Measurements from ENCODE around the gene RFPL4AL1. TPM values are rescaled to one million over a fixed set of nuclear protein-coding genes. Genes with fewer than 3 reads are reported as not detected.
"Not testable (repeated sequence)": the region's sequence is repeated elsewhere in the genome, so short reads cannot be mapped to it uniquely, and the experiment has no call there.

Gene RFPL4AL1
- not detected for total RNA-seq

GRCh38 chr19:55768818-55769217 is at the start of gene RFPL4AL1:
RFPL4AL1 (plus strand) TSS chr19:55769118; CDS start chr19:55771805, 2,687 bp downstream.
- H3K27me3 ChIP-seq; H3K9me3 ChIP-seq; H3K4me1 ChIP-seq; H3K27ac ChIP-seq; H3K4me3 ChIP-seq; DNase-seq (ENCODE audit: low spot score in 2 of 2); H3K36me3 ChIP-seq: not testable (repeated sequence)
- 82 to 85% methylated on average over 6 of the region's 6 CpGs for WGBS, 2 donors

GRCh38 chr19:55720214-55720746 is 48.6 kb upstream of the RFPL4AL1 start:
- H3K4me1 ChIP-seq = no peaks in the 10 kb centered on the region
- DNase-seq (ENCODE audit: low spot score in 2 of 2) = no peak
- no peak overlapping the region for H3K4me3 ChIP-seq
- no peak for TF ChIP-seq EP300 (IDR thresholded peaks at IDR 0.05)
- TF ChIP-seq POLR2A (IDR thresholded peaks at IDR 0.05) = no peak
- no peak for TF ChIP-seq CTCF (IDR thresholded peaks at IDR 0.05)
- H3K9me3 ChIP-seq = peaks cover 0 to 33% (median 0%) of the 10 kb centered on the region in 4 donors
- H3K27me3 ChIP-seq = peaks cover 0 to 1% of the 10 kb centered on the region in 2 donors
- 66 to 78% methylated on average over 5 of the region's 5 CpGs for WGBS, 2 donors
- H3K36me3 ChIP-seq = no peaks in the 10 kb centered on the region
- no peak overlapping the region for H3K27ac ChIP-seq

GRCh38 chr19:55720801-55721200 is 48.1 kb upstream of the RFPL4AL1 start:
- Histone ChIP-seq H3K27ac (no peak overlapping the region), H3K4me1 (no peaks in the 10 kb centered on the region), H3K9me3 (peaks cover 0 to 33% (median 0%) of the 10 kb centered on the region in 4 donors), H3K36me3 (no peaks in the 10 kb centered on the region), H3K27me3 (no peaks in the 10 kb centered on the region), H3K4me3 (no peak overlapping the region)
- TF ChIP-seq EP300 (IDR thresholded peaks at IDR 0.05) (no peak), CTCF (IDR thresholded peaks at IDR 0.05) (no peak), POLR2A (IDR thresholded peaks at IDR 0.05) (no peak)
- no peak for DNase-seq (ENCODE audit: low spot score in 2 of 2)
- 89 to 92% methylated on average over 3 of the region's 3 CpGs for WGBS, 2 donors

- no peak for TF ChIP-seq EP300 (IDR thresholded peaks at IDR 0.05)
- no peak for TF ChIP-seq POLR2A (IDR thresholded peaks at IDR 0.05)
- 86 to 93% methylated on average over 8 of the region's 8 CpGs for WGBS, 2 donors
- Histone ChIP-seq H3K27ac (no peak overlapping the region), H3K9me3 (peaks cover 0 to 33% (median 0%) of the 10 kb centered on the region in 4 donors), H3K27me3 (no peaks in the 10 kb centered on the region), H3K4me3 (no peak overlapping the region), H3K36me3 (no peaks in the 10 kb centered on the region), H3K4me1 (no peaks in the 10 kb centered on the region)
- no peak for DNase-seq (ENCODE audit: low spot score in 2 of 2)
These were observed 45.4 kb upstream of the RFPL4AL1 start for GRCh38 chr19:55723491-55723890.

- H3K4me3 ChIP-seq; H3K27me3 ChIP-seq; H3K9me3 ChIP-seq; H3K4me1 ChIP-seq; H3K36me3 ChIP-seq; DNase-seq (ENCODE audit: low spot score in 2 of 2); H3K27ac ChIP-seq: not testable (repeated sequence)
- WGBS, 2 donors = 77 to 83% methylated on average over 2 of the region's 2 CpGs
These were observed 38.5 kb upstream of the RFPL4AL1 start for GRCh38 chr19:55730378-55730777.

GRCh38 chr19:55738302-55738701 is 30.6 kb upstream of the RFPL4AL1 start, which contains the start of gene NLRP9:
NLRP9 (minus strand) TSS chr19:55738402; CDS start chr19:55738374, 28 bp downstream.
- DNase-seq (ENCODE audit: low spot score in 2 of 2) = no peak
- Histone ChIP-seq H3K9me3 (no peaks in the 10 kb centered on the region), H3K27ac (no peak within 1 kb of the TSS), H3K27me3 (no peaks in the 10 kb centered on the region), H3K36me3 (no peaks in the 10 kb centered on the region), H3K4me3 (no peak within 1 kb of the TSS), H3K4me1 (no peaks in the 10 kb centered on the region)
- WGBS, 2 donors = 86 to 90% methylated on average over 3 of the region's 3 CpGs
- TF ChIP-seq EP300 (IDR thresholded peaks at IDR 0.05) (no peak), CTCF (IDR thresholded peaks at IDR 0.05) (no peak), POLR2A (IDR thresholded peaks at IDR 0.05) (no peak)

- H3K4me3 ChIP-seq = no peak overlapping the region
- WGBS, 2 donors = 86 to 93% methylated on average over 6 of the region's 6 CpGs
- TF ChIP-seq EP300 (IDR thresholded peaks at IDR 0.05) (no peak), CTCF (IDR thresholded peaks at IDR 0.05) (no peak), POLR2A (IDR thresholded peaks at IDR 0.05) (no peak)
These were observed 18.2 kb upstream of the RFPL4AL1 start for GRCh38 chr19:55750715-55751114.

More at GRCh38 chr19:55750715-55751114, 18.2 kb upstream of the RFPL4AL1 start:
- Histone ChIP-seq H3K4me1 (no peaks in the 10 kb centered on the region), H3K27me3 (no peaks in the 10 kb centered on the region), H3K9me3 (peaks cover 0 to 11% (median 0%) of the 10 kb centered on the region in 4 donors), H3K36me3 (no peaks in the 10 kb centered on the region), H3K27ac (no peak overlapping the region)
- DNase-seq (ENCODE audit: low spot score in 2 of 2) = no peak

Measured in tibial nerve (tissue), 4 donors.